Measurements from ENCODE around the gene PTH2R. TPM values are rescaled to one million over a fixed set of nuclear protein-coding genes. Genes with fewer than 3 reads are reported as not detected.

PTH2R gene
- total and polyA plus RNA-seq, 2 of the 4 experiments (the other 2 are of a cell fraction), result under 0.01 TPM; not detected in 1

DNA sequence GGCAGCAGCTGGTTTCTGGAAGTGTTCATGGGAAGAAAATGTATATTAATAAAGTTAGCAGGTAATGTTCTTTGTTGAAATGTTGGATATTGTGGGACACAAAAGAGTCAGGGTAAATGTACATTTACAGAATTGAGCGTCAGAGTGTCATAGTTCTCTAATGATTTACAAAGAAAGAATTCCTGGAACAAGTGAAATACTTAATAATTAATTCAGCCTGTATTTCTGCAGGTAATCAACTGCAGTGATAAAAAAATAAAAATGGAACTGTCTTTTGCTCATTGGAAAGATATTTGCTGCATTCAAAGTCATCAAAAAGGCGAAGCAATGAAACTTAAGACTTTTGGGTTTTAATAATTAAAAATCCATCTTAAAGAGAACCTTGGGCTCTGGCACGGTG is 27.4 kb upstream of the PTH2R start:
- Histone ChIP-seq H2BK5ac (ENCODE audit: low read depth, low read length, poor library complexity, severe bottlenecking) (no peak overlapping the region), H2BK15ac (ENCODE audit: low read depth, low read length) (no peak overlapping the region), H3K4me3 (ENCODE audit: insufficient read depth, low read depth, low read length) (no peak overlapping the region), H3K79me1 (ENCODE audit: low read depth in 1 of 2, low read length in 2 of 2) (no peaks in the 10 kb centered on the region), H2AK5ac (ENCODE audit: low read depth, low read length) (no peak overlapping the region), H3K18ac (ENCODE audit: low read depth, low read length) (no peak overlapping the region), H3K14ac (replicated peaks; ENCODE audit: low read depth, low read length) (no peak overlapping the region), H2AK9ac (replicated peaks; ENCODE audit: low read depth, low read length, poor library complexity) (no peak overlapping the region), H3K36me3 (ENCODE audit: control insufficient read depth, insufficient read depth, low read length) (no peaks in the 10 kb centered on the region), H4K91ac (ENCODE audit: insufficient read depth, low read depth, low read length) (no peak overlapping the region), H3K27me3 (ENCODE audit: control insufficient read depth, insufficient read depth, low read length) (peaks cover 9% of the 10 kb centered on the region), H4K5ac (ENCODE audit: low read depth, low read length) (no peak overlapping the region), H4K8ac (ENCODE audit: low read depth in 2 of 2, low read length in 2 of 2) (no peak overlapping the region), H3K9me1 (ENCODE audit: insufficient read depth, low read length) (no peaks in the 10 kb centered on the region), H3K9ac (ENCODE audit: low read depth, low read length) (no peak overlapping the region), H3K27ac (ENCODE audit: insufficient read depth, low read length) (no peak overlapping the region), H3K23ac (ENCODE audit: low read depth, low read length) (no peak overlapping the region), H3K4ac (ENCODE audit: low read depth, low read length) (no peak overlapping the region), H3K4me2 (ENCODE audit: low read depth, low read length) (no peak overlapping the region), H3K56ac (ENCODE audit: extremely low read depth, insufficient read depth, low read length) (no peak overlapping the region), H2BK120ac (ENCODE audit: low read depth, low read length) (no peak overlapping the region), H4K20me1 (ENCODE audit: insufficient read depth, low read length) (no peaks in the 10 kb centered on the region), H2AFZ (replicated peaks; ENCODE audit: low read length, poor library complexity) (no peak overlapping the region), H3K4me1 (ENCODE audit: control insufficient read depth, insufficient read depth, low read length) (no peaks in the 10 kb centered on the region), H3K9me3 (ENCODE audit: control insufficient read depth, insufficient read depth, low read length) (no peaks in the 10 kb centered on the region), H2BK20ac (ENCODE audit: low read depth, low read length) (no peak overlapping the region)
- no CpG with 5 or more reads among the region's 3 CpGs for WGBS, 2 experiments (ENCODE audit: extremely low coverage in 2 of 2, insufficient read length in 1 of 2)
- CTCF ChIA-PET, result no interaction called here
- intact Hi-C loops (cut with micrococcal nuclease), result no loop called here
- ATAC-seq (ENCODE audit: low read depth), result no peak
- POLR2A ChIA-PET (ENCODE audit: unreplicated experiment), result no interaction called here
- in situ Hi-C loops (cut with MboI; ENCODE audit: low sequenced_read_pairs), result loop anchor here (25.0 kb wide), 2 partner anchors 1183 to 1583 kb away; no protein-coding TSS in a partner anchor
- BruUV-seq (replicated peaks), result no TSS peak
- no peak for TF ChIP-seq MAZ (IDR thresholded peaks at IDR 0.05; ENCODE audit: borderline replicate concordance, low read depth, low read length)
- TF ChIP-seq POLR2A (IDR thresholded peaks at IDR 0.05; ENCODE audit: low read depth, low read length), result no peak
- no peak for TF ChIP-seq MXI1 (IDR thresholded peaks at IDR 0.05; ENCODE audit: borderline replicate concordance, low read depth, low read length)
- no peak for TF ChIP-seq MAFK (IDR thresholded peaks at IDR 0.05; ENCODE audit: low read depth, low read length)
- TF ChIP-seq CHD1 (IDR thresholded peaks at IDR 0.05; ENCODE audit: low read depth, low read length), result no peak
- TF ChIP-seq NFE2L2 (IDR thresholded peaks at IDR 0.05; ENCODE audit: low read depth, low read length), result no peak
- no peak for TF ChIP-seq FOS (IDR thresholded peaks at IDR 0.05; ENCODE audit: low read depth, low read length)
- no peak for TF ChIP-seq CEBPB (IDR thresholded peaks at IDR 0.05; ENCODE audit: low read depth, low read length)
- TF ChIP-seq BHLHE40 (IDR thresholded peaks at IDR 0.05; ENCODE audit: low read depth, low read length), result no peak
- dilution Hi-C loops (cut with HindIII; ENCODE audit: low sequenced_read_pairs, unreplicated experiment), result no loop called here
- no peak for DNase-seq

All from IMR-90 (cell line).